NCI-H2227 (cell line): Measurements from ENCODE around the gene CFD.
"Not testable (repeated sequence)": the region's sequence is repeated elsewhere in the genome, so short reads cannot be mapped to it uniquely, and the experiment has no call there.

Source experiments
- DNase-seq: peaks from one replicate; lab custom pipeline; 2025; ENCODE audit not compliant: unreplicated experiment; lab: John Stamatoyannopoulos, UW

CFD gene

DNA sequence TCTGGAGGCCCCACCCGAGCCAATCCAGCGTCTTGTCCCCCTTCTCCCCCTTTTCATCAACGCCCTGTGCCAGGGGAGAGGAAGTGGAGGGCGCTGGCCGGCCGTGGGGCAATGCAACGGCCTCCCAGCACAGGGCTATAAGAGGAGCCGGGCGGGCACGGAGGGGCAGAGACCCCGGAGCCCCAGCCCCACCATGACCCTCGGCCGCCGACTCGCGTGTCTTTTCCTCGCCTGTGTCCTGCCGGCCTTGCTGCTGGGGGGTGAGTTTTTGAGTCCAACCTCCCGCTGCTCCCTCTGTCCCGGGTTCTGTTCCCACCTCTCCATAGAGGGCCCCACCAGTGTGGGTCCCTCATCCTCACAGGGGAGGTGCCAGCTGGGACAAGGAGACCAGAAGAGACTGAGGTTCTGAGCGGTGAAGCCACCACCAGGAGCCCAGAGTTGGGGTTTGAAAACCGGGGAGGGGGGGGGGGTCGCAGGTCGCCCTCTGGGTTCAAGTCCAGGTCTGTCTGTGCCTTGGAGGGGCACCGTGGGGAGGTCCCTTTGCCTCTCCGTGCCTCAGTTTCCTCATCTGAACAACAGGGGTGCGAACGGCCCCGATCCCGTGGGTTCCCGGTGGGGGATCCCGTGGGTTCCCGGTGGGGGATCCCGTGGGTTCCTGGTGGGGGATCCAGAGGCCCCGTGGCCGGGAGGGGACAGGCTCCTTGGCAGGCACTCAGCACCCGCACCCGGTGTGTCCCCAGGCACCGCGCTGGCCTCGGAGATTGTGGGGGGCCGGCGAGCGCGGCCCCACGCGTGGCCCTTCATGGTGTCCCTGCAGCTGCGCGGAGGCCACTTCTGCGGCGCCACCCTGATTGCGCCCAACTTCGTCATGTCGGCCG lies 7.1 kb upstream of the CFD start, which contains the start of gene ELANE:
Gene ELANE, plus strand, starts transcription at position 168 of the 878 bp plus-strand sequence. Its CDS starts 26 bp downstream, at position 194.
- DNase-seq: no peak

DNA sequence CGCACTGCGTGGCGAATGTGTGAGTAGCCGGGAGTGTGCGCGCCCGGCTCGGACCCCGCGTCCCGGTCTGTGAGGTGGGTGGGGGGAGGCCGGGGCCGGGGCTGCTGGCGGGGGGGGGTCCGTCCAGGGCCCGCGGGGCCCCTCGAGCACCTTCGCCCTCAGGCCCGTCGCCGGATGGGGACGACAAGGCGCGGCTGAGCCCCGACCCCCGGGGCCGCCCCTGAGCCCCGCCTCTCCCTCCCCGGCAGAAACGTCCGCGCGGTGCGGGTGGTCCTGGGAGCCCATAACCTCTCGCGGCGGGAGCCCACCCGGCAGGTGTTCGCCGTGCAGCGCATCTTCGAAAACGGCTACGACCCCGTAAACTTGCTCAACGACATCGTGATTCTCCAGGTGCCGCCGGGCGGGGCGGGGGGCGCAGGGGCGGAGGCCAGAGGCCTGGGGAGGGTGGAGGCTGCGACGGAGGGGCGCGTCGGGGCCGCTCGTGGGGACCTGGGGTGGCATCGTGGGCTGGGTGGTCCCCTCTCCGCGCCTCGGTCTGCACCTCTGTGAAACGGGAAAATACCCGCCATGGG lies 6.4 kb upstream of the CFD start:
- DNase-seq: no peak

DNA sequence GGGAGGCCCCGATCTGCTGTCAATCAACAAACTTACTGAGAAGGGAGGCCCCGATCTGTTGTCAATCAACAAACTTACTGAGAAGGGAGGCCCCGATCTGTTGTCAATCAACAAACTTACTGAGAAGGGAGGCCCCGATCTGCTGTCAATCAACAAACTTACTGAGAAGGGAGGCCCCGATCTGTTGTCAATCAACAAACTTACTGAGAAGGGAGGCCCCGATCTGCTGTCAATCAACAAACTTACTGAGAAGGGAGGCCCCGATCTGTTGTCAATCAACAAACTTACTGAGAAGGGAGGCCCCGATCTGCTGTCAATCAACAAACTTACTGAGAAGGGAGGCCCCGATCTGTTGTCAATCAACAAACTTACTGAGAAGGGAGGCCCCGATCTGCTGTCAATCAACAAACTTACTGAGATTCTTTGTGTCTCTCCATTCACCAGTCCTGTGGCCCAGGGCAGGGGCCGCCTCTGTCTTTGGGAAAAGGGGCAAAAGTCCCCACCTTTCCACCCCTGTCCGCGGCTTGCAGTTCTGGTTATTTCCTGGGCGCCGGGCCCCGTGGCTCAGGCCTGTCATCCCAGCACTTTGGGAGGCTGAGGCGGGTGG lies 5.7 kb upstream of the CFD start:
- not testable (repeated sequence) for DNase-seq

DNA sequence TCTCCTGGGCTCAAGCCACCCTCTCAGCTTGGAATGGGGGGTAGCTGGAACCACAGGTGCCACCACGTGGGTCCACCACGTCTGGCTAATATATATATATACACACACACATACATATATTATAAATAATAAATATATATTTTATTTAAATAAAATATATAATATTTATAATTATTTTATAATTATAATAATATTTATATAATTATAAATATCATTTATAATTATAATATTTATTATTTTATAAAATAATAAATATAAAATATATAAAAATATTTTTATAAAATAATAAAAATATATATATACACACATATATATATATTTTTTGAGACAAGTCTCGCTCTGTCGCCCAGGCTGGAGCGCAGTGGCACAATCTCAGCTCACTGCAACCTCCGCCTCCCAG lies 4.9 kb upstream of the CFD start:
- no peak for DNase-seq

DNA sequence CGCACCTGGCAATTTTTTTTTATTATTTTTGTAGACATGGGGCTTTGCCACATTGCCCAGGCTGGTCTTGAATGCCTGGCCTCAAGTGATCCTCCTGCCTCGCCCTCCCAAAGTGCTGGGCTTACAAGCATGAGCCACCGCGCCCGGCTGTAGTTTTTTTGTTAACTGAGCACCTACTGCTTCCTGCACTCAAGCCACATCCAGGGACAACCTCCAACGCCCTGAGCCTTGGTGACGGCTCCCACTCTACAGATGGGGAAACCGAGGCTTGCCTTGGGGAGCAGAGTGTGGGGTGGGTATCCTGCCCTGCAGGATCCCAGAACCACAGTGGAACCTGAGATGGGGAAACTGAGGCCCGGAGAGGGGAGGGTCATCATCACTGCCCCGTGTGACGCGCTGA lies 4.3 kb upstream of the CFD start:
- DNase-seq: no peak

DNA sequence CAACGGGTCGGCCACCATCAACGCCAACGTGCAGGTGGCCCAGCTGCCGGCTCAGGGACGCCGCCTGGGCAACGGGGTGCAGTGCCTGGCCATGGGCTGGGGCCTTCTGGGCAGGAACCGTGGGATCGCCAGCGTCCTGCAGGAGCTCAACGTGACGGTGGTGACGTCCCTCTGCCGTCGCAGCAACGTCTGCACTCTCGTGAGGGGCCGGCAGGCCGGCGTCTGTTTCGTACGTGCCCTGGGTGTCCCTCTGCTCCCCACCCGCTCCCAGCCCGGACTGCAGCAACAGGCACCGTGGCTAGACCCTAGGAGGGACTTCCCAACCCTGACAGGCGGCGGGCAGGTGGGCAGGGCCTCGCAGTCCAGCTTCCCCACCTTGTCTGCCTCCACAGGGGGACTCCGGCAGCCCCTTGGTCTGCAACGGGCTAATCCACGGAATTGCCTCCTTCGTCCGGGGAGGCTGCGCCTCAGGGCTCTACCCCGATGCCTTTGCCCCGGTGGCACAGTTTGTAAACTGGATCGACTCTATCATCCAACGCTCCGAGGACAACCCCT lies 3.8 kb upstream of the CFD start:
- no peak for DNase-seq

DNA sequence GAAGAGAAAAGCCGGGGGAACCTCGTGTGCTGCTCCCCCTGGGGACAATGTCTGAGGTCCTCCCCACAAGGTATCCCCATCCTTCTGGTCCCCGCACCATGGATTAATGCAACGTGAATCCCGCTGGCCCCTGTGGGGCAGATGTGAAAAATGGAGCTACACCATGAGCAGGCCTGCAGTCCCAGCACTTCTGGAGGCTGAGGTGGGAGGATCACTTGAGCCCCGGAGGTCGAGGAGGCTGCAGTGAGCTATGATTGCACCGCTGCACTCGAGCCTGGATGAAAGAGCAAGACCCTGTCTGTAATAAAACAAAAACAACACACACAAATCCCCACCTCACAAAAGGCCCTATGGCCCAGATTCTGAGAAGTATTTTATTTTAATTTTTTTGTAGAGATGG lies 1.2 kb upstream of the CFD start:
- DNase-seq: no peak

DNA sequence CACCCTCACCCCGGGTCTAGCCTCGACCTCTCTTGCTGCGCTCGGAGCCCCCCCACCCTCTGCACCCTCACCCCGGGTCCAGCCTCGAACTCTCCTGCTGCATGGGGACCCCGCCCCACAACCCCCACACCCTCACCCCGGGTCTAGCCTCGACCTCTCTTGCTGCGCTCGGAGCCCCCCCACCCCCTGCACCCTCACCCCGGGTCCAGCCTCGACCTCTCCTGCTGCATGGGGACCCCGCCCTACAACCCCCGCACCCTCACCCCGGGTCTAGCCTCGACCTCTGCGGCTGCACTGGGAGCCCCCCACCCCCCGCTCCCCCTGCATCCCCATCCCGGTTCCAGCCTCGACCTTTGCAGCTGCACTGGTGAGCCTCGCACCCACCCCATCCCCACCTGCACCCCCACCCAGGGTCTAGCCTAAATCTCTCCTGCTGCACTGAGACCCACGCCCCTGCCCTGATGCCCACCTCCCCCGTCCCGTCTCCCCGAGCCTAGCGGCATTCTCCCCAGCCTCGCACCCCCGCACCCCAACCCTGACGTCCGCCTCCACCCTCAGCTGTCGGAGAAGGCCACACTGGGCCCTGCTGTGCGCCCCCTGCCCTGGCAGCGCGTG lies 1.8 kb downstream of the CFD start:
- DNase-seq: no peak

DNA sequence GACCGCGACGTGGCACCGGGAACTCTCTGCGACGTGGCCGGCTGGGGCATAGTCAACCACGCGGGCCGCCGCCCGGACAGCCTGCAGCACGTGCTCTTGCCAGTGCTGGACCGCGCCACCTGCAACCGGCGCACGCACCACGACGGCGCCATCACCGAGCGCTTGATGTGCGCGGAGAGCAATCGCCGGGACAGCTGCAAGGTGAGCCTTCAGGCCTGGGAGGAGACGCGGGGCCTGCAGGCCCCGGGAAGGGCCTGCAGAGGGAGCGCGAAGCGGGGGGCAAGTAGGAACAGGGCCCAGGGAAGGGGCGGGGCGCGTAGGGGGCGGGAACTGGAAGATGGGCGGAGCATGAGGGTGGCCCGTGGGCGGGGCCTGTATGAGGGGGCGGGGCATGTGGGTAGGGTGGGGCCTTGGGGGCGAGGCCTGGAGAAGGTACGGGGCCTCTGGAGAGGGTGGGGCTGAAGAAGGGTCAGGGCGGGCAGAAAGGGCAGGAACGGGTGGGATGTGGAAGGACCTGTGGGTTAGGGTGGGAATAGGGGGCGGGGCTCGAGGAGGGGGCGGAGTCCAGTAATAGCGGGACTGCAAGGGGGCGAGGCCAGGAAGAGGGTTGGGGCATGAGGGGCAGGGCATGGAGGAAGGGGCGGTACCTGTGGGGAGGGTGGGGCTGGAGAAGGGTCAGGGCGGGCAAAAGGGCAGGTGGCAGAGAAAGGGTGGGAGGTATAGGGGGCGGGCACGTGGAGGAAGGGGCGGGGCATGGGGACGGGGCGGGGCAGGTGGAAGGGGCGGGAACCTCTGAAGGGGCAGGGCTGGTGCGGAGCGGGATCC lies 2.5 kb downstream of the CFD start:
- DNase-seq: no peak

DNA sequence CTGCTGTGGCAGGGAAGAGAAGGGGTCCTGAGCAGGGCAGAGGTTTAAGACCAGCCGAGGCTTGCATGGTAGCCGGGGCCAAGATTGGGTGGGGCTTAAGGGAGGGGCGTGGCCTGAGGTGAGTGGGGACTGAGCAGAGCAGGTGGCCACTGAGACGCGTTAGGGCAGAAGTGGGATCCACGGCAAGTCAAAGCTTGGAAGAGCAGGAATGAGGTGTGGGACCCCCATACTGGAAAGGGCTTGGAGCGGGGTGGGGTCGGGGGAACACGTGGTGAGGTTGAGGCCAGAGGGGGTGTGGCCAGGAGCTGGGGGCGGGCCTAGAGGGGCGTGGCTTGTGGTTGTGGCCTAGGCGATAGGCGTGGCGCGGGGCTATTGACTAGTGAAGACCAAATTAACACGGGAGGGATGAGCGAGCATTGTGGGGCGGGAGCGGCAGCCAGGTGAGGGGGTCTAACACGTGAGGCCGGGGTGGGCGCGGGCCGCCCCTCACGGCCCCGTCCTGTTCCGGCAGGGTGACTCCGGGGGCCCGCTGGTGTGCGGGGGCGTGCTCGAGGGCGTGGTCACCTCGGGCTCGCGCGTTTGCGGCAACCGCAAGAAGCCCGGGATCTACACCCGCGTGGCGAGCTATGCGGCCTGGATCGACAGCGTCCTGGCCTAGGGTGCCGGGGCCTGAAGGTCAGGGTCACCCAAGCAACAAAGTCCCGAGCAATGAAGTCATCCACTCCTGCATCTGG lies 3.3 kb downstream of the CFD start:
- DNase-seq: no peak

DNA sequence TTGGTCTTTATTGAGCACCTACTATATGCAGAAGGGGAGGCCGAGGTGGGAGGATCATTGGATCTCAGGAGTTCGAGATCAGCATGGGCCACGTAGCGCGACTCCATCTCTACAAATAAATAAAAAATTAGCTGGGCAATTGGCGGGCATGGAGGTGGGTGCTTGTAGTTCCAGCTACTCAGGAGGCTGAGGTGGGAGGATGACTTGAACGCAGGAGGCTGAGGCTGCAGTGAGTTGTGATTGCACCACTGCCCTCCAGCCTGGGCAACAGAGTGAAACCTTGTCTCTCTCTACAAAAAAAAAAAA lies 3.8 kb downstream of the CFD start:
- DNase-seq: no peak

DNA sequence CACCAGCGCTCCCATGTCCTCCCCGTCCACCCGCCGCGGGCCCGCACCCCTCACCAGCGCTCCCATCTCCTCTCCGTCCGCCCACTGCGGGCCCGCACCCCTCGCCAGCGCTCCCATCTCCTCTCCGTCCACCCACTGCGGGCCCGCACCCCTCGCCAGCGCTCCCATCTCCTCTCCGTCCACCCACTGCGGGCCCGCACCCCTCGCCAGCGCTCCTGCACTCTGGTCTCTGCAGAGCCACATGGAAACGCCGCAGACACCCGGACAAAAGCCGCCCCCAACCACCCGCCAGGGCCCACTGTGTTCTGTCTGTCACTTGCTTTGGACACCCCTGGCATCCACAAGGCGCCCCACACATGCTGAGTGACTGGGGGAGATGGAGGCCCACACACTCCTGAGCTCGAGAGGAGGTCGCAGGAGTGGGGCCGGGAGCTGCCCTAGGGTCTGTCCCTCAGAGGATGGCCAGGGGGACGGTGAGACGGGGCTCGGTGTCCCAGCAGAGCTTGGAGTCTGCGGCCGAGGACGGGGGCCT lies 7.4 kb downstream of the CFD start:
- no peak for DNase-seq

DNA sequence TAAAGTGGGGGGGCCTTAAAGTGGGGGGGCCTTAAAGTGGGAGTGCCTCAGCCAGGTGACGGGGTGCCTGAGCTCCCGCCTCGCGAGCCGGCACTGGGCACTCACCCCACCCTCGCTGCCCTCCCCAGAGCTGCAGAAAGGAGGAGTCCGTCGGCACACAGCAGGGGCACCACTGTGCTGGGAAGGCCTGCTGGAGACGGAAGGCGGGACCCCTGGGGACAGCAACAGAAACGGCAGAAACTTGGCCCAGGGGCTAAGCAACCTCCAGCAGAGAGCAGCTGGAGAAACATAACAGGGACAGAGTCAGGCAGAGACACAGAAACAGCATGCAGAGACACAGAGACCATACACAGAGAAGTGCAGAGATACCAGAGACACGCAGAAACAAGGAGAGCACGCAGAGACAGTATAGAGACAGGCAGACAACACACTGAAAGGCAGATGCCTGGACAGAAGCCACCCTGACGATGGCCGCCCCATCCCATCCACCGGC lies 7.9 kb downstream of the CFD start:
- DNase-seq: no peak

DNA sequence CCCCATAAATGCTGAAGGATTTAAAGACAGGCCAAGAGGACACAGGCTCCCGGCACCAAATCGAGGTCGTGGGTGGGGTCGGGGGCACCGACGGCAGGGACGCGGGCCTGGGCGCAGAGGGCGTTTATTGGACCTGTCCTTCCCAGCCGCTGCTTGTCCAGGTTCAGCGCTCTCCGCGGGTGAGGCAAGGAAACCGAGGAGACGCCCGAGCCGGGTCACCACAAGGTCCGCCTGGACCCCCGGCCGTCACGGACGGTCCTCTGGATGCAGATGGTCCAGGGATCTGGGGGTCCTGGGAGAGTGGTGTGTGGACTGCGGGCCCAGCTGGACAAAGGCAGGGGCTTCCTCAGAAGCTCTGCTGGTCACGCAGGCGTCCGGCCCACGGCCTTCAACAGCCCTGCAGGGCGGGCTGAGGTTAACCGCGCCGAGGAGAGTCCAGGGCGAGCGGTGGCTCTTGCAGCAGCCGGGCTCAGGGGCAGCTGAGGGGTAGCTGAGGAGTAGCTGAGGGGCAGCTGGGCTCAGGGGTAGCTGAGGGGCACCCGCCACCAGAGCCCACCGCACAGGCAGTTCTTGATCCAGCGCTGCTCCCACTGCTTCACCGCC lies 8.5 kb downstream of the CFD start:
- no peak for DNase-seq

DNA sequence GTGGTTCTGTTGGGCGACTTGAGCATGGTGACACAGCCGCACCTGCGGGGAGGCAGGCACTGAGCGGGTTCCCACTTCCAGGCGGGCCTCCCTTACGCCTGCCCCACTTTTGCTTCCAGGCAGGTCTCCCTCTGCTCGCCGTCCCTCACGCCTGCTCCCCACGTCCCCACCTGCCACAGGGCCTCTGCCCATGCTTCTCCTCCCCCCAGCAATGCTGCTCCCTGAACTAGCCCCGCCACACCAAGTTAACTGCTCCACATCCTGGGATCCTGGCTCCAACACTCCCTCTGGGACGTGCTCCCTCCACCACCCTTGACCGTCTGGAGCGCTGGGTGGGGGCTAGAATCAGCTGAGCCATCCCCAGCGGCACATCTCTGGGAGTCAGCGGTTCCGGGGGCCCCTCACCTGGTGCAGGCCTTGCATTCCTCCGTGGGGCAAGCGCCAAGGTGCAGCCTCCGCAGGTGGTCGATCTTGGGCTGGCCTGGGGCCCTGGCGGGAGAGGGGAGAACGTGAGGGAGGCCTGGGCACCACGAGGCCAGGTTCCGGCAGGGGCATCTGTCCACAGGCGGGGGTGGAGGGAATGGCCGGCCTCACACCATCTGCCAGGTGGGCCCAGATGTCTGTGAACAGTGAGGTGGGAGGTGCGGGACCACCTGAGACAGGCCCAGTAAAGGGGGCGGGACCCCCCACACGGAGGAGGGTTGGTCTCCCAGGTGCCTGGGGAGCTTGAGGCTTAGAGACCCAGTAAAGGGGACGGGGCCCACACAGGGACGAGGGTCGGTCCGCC lies 9.2 kb downstream of the CFD start:
- no peak for DNase-seq

DNA sequence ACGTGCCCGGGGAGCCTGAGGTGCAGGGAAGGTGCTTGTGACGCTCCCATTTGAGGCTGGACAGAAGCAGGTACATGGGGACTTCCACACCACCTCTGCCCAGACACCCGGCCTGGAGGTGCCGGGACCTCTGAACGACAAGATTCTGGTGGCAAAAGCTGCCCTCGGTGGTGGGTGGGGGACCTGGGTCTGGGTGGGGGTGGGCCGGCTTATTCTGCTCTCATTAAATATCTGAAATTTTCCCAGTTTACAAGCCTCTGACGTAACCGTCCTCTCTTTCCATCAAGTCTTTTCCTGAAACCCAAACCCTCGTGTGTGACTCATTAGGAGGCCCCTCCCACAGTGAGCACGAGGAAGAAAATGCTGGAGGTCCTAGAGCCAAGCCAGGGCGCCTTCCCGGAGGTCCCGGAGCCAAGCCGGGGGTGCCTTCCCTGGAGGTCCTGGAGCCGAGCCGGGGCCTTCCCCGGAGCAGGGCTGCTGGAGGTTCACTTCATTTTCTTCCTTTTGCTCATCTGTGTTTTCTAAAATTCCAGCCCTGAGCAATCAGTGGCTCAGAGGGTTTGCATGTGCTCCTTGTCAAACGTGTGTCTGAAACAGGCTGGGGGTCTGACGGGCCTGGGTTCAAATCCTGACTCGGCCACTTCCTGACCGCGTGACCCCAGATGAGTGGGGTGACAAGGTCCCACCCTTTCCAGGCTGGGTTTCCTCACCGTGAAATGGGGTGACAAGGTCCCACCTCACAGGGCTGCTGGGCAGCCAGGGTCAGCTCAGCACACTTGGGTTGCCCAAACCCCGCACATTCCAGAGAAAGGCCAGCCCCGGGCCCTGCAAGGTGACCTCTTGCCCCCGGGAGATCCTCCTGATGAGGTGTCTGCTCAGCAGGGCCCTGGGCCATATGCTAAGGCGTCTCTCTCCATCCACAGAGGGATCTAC lies 10.0 kb downstream of the CFD start:
- no peak for DNase-seq

DNA sequence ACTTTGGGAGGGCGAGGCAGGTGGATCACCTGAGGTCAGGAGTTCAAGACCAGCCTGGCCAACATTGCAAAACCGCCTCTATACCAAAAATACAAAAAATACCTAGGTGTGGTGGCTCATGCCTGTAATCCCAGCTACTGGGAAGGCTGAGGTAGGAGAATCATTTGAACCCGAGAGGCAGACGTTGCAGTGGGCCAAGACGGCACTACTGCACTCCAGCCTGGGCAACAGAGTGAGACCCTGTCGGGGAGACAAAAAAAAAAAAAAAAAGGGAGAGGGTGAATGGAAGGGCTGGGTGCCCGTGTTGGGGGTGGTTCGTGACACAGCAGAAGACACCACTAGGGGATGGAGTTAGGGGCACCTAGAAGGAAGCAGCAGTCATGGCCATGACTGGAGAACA lies 10.8 kb downstream of the CFD start:
- DNase-seq: no peak
